Measurements from ENCODE around the gene SLC4A3.
"Not testable (repeated sequence)": the region's sequence is repeated elsewhere in the genome, so short reads cannot be mapped to it uniquely, and the experiment has no call there.

The SLC4A3 gene

GRCh38 chr2:219648963-219649362 is 21.5 kb downstream of the SLC4A3 start:
- no peak for DNase-seq

- no peak for DNase-seq
Measured at GRCh38 chr2:219650426-219651248, 23.2 kb downstream of the SLC4A3 start.

GRCh38 chr2:219651656-219652055 is 24.2 kb downstream of the SLC4A3 start:
- not testable (repeated sequence) for DNase-seq

GRCh38 chr2:219656526-219656925 is 29.1 kb downstream of the SLC4A3 start:
- DNase-seq = no peak

- no peak for DNase-seq
Measured at GRCh38 chr2:219658196-219658846, 30.9 kb downstream of the SLC4A3 start.

GRCh38 chr2:219658874-219659273 is 31.4 kb downstream of the SLC4A3 start:
- DNase-seq = no peak

- no peak for DNase-seq
Measured at GRCh38 chr2:219661197-219661954, 33.9 kb downstream of the SLC4A3 start.

- no peak for DNase-seq
Measured at GRCh38 chr2:219661955-219662395, 34.5 kb downstream of the SLC4A3 start.

- DNase-seq = no peak
Measured at GRCh38 chr2:219662566-219662965, 35.1 kb downstream of the SLC4A3 start.

GRCh38 chr2:219663116-219663762 is 35.8 kb downstream of the SLC4A3 start:
- DNase-seq = no peak

- DNase-seq = no peak
Measured at GRCh38 chr2:219664041-219664440, 36.6 kb downstream of the SLC4A3 start.

GRCh38 chr2:219664944-219665343 is 37.5 kb downstream of the SLC4A3 start:
- DNase-seq = no peak

- DNase-seq = no peak
Measured at GRCh38 chr2:219665926-219666325, 38.5 kb downstream of the SLC4A3 start.

- no peak for DNase-seq
Measured at GRCh38 chr2:219668316-219668715, 40.9 kb downstream of the SLC4A3 start.

GRCh38 chr2:219670386-219670785 is 43.0 kb downstream of the SLC4A3 start:
- DNase-seq = no peak

GRCh38 chr2:219671279-219671678 is 43.8 kb downstream of the SLC4A3 start:
- no peak for DNase-seq

GRCh38 chr2:219672406-219672805 is 45.0 kb downstream of the SLC4A3 start:
- no peak for DNase-seq

- no peak for DNase-seq
Measured at GRCh38 chr2:219675221-219675620, 47.8 kb downstream of the SLC4A3 start.

GRCh38 chr2:219676586-219676985 is 49.2 kb downstream of the SLC4A3 start:
- no peak for DNase-seq

GRCh38 chr2:219679041-219679440 is 51.6 kb downstream of the SLC4A3 start:
- DNase-seq = no peak

- DNase-seq = no peak
Measured at GRCh38 chr2:219679571-219679970, 52.1 kb downstream of the SLC4A3 start.

- no peak for DNase-seq
Measured at GRCh38 chr2:219680958-219681693, 53.7 kb downstream of the SLC4A3 start.
